Neural cell (in vitro differentiated cells): ENCODE measurements around the gene SDK2. TPM values are rescaled to one million over a fixed set of nuclear protein-coding genes. Genes with fewer than 3 reads are reported as not detected.

Experiments used
- H2AFZ ChIP-seq: fragments of 200-600, 300-800 bp; sonication (generic), shearing (Covaris generic); 2 replicates; pipeline ENCODE4 v1.6.0; 2014; ENCODE audit warnings: low read depth, mild to moderate bottlenecking, antibody characterized with exemption, low read length, moderate library complexity
- H3F3A ChIP-seq: fragments of 200-600 bp; shearing (Covaris generic); 2 replicates; pipeline ENCODE4 v1.6.1; 2016; ENCODE audit warnings: mild to moderate bottlenecking, moderate library complexity, mixed read lengths, antibody characterized with exemption, low read length; ENCODE audit not compliant: insufficient read depth, poor library complexity, severe bottlenecking
- H3K27ac ChIP-seq: fragments of 200-600, 300-800 bp; sonication (generic), shearing (Covaris generic); 2 replicates; pipeline ENCODE4 v1.5.1; 2014; ENCODE audit warnings: mild to moderate bottlenecking, low read length, moderate library complexity
- H3K27me3 ChIP-seq: fragments of 300-800, 200-600 bp; sonication (generic), shearing (Covaris generic); 2 replicates; pipeline ENCODE4 v1.6.0; 2014; ENCODE audit warnings: mild to moderate bottlenecking, low read depth, low read length, moderate library complexity; ENCODE audit not compliant: insufficient read depth
- H3K36me3 ChIP-seq: fragments of 300-800, 200-600 bp; sonication (generic), shearing (Covaris generic); 2 replicates; pipeline ENCODE4 v1.5.1; 2014; ENCODE audit warnings: mild to moderate bottlenecking, antibody characterized with exemption, low read length, moderate library complexity; ENCODE audit not compliant: insufficient read depth
- H3K4me2 ChIP-seq: fragments of 300-800, 200-600 bp; sonication (generic), shearing (Covaris generic); 2 replicates; pipeline ENCODE4 v1.6.0; 2014; ENCODE audit warnings: mild to moderate bottlenecking, low read length
- H3K4me3 ChIP-seq: fragments of 300-800, 200-600 bp; sonication (generic), shearing (Covaris generic); 2 replicates; pipeline ENCODE4 v1.5.1; 2014; ENCODE audit warnings: mild to moderate bottlenecking, low read length, moderate library complexity
- H3K79me2 ChIP-seq: fragments of 200-600 bp; shearing (Covaris generic); replicated peaks from 2 replicates; pipeline ENCODE4 v1.6.0; 2014; ENCODE audit warnings: mild to moderate bottlenecking, low read length, moderate library complexity; ENCODE audit not compliant: insufficient read depth
- H3K9ac ChIP-seq: fragments of 300-800, 200-600 bp; sonication (generic), shearing (Covaris generic); 2 replicates; pipeline ENCODE4 v1.6.1; 2016; ENCODE audit warnings: mild to moderate bottlenecking, low read length, mixed read lengths
- H3K9me2 ChIP-seq: fragments of 200-600 bp; shearing (Covaris generic); 2 replicates; pipeline ENCODE4 v1.6.1; 2016; ENCODE audit warnings: mild to moderate bottlenecking, low read length, mixed read lengths; ENCODE audit not compliant: insufficient read depth
- H3K9me3 ChIP-seq: fragments of 200-600, 300-800 bp; sonication (generic), shearing (Covaris generic); 2 replicates; pipeline ENCODE4 v1.6.1; 2016; ENCODE audit warnings: mild to moderate bottlenecking, mixed run types, low read length, moderate library complexity, mixed read lengths
- H4K20me1 ChIP-seq: fragments of 200-600 bp; shearing (Covaris generic); 2 replicates; pipeline ENCODE4 v1.6.1; 2016; ENCODE audit warnings: mild to moderate bottlenecking, mixed run types; ENCODE audit not compliant: insufficient read depth
- CTCF ChIP-seq: fragments of 450-650 bp; IDR thresholded peaks from 2 replicates; pipeline ENCODE4 v1.5.1; 2014; ENCODE audit warnings: antibody characterized with exemption, mild to moderate bottlenecking, moderate library complexity; ENCODE audit not compliant: poor library complexity, severe bottlenecking
- EP300 ChIP-seq: fragments of 450-650 bp; conservative IDR thresholded peaks from 2 replicates; pipeline ENCODE4 v1.6.1; 2014; ENCODE audit warnings: antibody characterized with exemption, mild to moderate bottlenecking, moderate library complexity; ENCODE audit not compliant: poor library complexity, severe bottlenecking
- EZH2 ChIP-seq: fragments of 200-600, 300-800 bp; shearing (Covaris generic), sonication (generic); IDR thresholded peaks from 2 replicates; pipeline ENCODE4 v1.6.1; 2014; ENCODE audit warnings: antibody characterized with exemption, low read length, borderline replicate concordance, mild to moderate bottlenecking; ENCODE audit not compliant: insufficient read depth, poor library complexity, severe bottlenecking
- MXI1 ChIP-seq: fragments of 450-650 bp; conservative IDR thresholded peaks from 2 replicates; pipeline ENCODE4 v1.6.1; 2014; ENCODE audit warnings: antibody characterized with exemption, mild to moderate bottlenecking; ENCODE audit not compliant: poor library complexity, severe bottlenecking
- POLR2AphosphoS5 ChIP-seq: IDR thresholded peaks from 2 replicates; pipeline ENCODE4 v1.6.1; 2012
- RAD21 ChIP-seq: fragments of 450-650 bp; conservative IDR thresholded peaks from 2 replicates; pipeline ENCODE4 v1.6.1; 2014; ENCODE audit warnings: antibody characterized with exemption, mild to moderate bottlenecking, moderate library complexity
- REST ChIP-seq: IDR thresholded peaks from 2 replicates; pipeline ENCODE4 v1.6.1; 2012; ENCODE audit warnings: borderline replicate concordance
- SMC3 ChIP-seq: fragments of 450-650 bp; conservative IDR thresholded peaks from 2 replicates; pipeline ENCODE4 v1.6.1; 2014; ENCODE audit warnings: antibody characterized with exemption, mild to moderate bottlenecking, moderate library complexity; ENCODE audit not compliant: poor library complexity
- TAF1 ChIP-seq: IDR thresholded peaks from 2 replicates; pipeline ENCODE4 v1.6.1; 2012; ENCODE audit warnings: low read depth
- polyA plus RNA-seq: library from polyadenylated mRNA; depleted of rRNA; stranded (reverse); fragments of >200 nt; gene quantifications from 2 replicates; pipeline ENCODE4 v1.2.3, GENCODE V29; 2014

The SDK2 gene
- polyA plus RNA-seq, 1 donor from 2014 or later: 0.73 TPM

GRCh38 chr17:73641826-73642600 lies 2.2 kb downstream of the SDK2 start:
- H3K4me3 ChIP-seq: peak overlapping the region; percentile 96
- H3K36me3 ChIP-seq: no peaks in the 10 kb centered on the region
- peak overlapping the region; percentile 82 for H3K4me2 ChIP-seq
- H2AFZ ChIP-seq: no peak overlapping the region
- TF ChIP-seq RAD21 (peak; percentile 42), POLR2AphosphoS5 (peak; percentile 58), SMC3 (no peak), TAF1 (no peak), REST (no peak), EZH2 (no peak), CTCF (no peak), MXI1 (peak; percentile 41), EP300 (peak; percentile 41)
- no peaks in the 10 kb centered on the region for H4K20me1 ChIP-seq
- peaks cover 5% of the 10 kb centered on the region for H3F3A ChIP-seq
- peaks cover 57% of the 10 kb centered on the region for H3K79me2 ChIP-seq
- H3K9me3 ChIP-seq: no peaks in the 10 kb centered on the region
- H3K9me2 ChIP-seq: no peaks in the 10 kb centered on the region
- H3K27ac ChIP-seq: peak overlapping the region; percentile 30
- peak overlapping the region; percentile 74 for H3K9ac ChIP-seq
- H3K27me3 ChIP-seq: no peaks in the 10 kb centered on the region

GRCh38 chr17:73640691-73641090 lies 3.6 kb downstream of the SDK2 start:
- peaks cover 66% of the 10 kb centered on the region for H3K79me2 ChIP-seq
- H4K20me1 ChIP-seq: no peaks in the 10 kb centered on the region
- H3F3A ChIP-seq: peaks cover 5% of the 10 kb centered on the region
- H3K4me2 ChIP-seq: no peak overlapping the region
- no peak overlapping the region for H3K4me3 ChIP-seq
- no peak overlapping the region for H3K9ac ChIP-seq
- no peaks in the 10 kb centered on the region for H3K36me3 ChIP-seq
- no peak for TF ChIP-seq POLR2AphosphoS5
- TF ChIP-seq TAF1: no peak
- no peaks in the 10 kb centered on the region for H3K9me2 ChIP-seq
- no peaks in the 10 kb centered on the region for H3K27me3 ChIP-seq
- H3K27ac ChIP-seq: no peak overlapping the region
- no peak overlapping the region for H2AFZ ChIP-seq
- H3K9me3 ChIP-seq: no peaks in the 10 kb centered on the region
